HG03039 (cell line): ENCODE results near the gene NSMCE3.

Source experiments
- ATAC-seq: cut with Tn5 transposase; IDR thresholded peaks from one replicate; pipeline ENCODE4 v1.9.1; 2021; ENCODE audit warnings: mild to moderate bottlenecking, moderate library complexity; ENCODE audit not compliant: unreplicated experiment

Gene NSMCE3

GRCh38 chr15:29222129-29222853 lies 47.3 kb downstream of the NSMCE3 start:
- ATAC-seq, result no peak

- no peak for ATAC-seq
These were observed 48.8 kb downstream of the NSMCE3 start for GRCh38 chr15:29220852-29221251.

GRCh38 chr15:29216955-29217354 lies 52.7 kb downstream of the NSMCE3 start:
- ATAC-seq, result no peak
